Sigmoid colon (tissue), 7 donors: Measurements from ENCODE around the gene NRL. TPM values are rescaled to one million over a fixed set of nuclear protein-coding genes. Genes with fewer than 3 reads are reported as not detected.

Experiments
- DNase-seq: peaks from one replicate; pipeline ENCODE4 v3.0.0-alpha.2; 2019
- H3K27ac ChIP-seq, 4 donors: fragments of 200-600 bp; sonication (generic); one replicate each; pipeline ENCODE4 v1.5.1; 2016 to 2019; ENCODE audit warnings: mild to moderate bottlenecking in 1 of 4
- H3K27me3 ChIP-seq, 3 donors: fragments of 200-600 bp; sonication (generic); one replicate each; pipeline ENCODE4 v1.5.1; 2019; ENCODE audit warnings: mild to moderate bottlenecking in 1 of 3
- H3K36me3 ChIP-seq, 4 donors: fragments of 200-600 bp; sonication (generic); one replicate each; pipeline ENCODE4 v1.5.1; 2016 to 2019
- H3K4me1 ChIP-seq, 4 donors: fragments of 200-600 bp; sonication (generic); one replicate each; pipeline ENCODE4 v1.5.1; 2017 to 2019
- H3K4me3 ChIP-seq, 4 donors: fragments of 200-600 bp; sonication (generic); one replicate each; pipeline ENCODE4 v1.5.1; 2017 to 2019; ENCODE audit warnings: mild to moderate bottlenecking in 2 of 4, moderate library complexity in 1 of 4
- H3K9me3 ChIP-seq, 4 donors: fragments of 200-600 bp in 3 of 4; sonication (generic) in 3 of 4; one replicate each; pipeline versions ENCODE4 v1.5.1 to v1.6.1; 2013 to 2019
- CTCF ChIP-seq, 4 experiments: fragments of 450-650 bp in 3 of 4; fragments of 200-600 bp in 1 of 4; IDR thresholded peaks; one replicate each; pipeline ENCODE4 v1.5.1; 2016 to 2019; ENCODE audit warnings: antibody characterized with exemption in 4 of 4, mild to moderate bottlenecking in 3 of 4, moderate library complexity in 2 of 4
- EP300 ChIP-seq, 4 donors: sonication (generic); formaldehyde crosslinking; IDR thresholded peaks; one replicate each; pipeline ENCODE4 v1.6.1; 2017; ENCODE audit warnings: antibody characterized with exemption in 4 of 4
- POLR2A ChIP-seq, 2 donors: fragments of 450-650 bp; IDR thresholded peaks; one replicate each; pipeline ENCODE4 v1.6.1; 2016; ENCODE audit warnings: antibody characterized with exemption in 2 of 2, mild to moderate bottlenecking in 2 of 2, moderate library complexity in 2 of 2
- POLR2AphosphoS5 ChIP-seq, 4 donors: sonication (generic); formaldehyde crosslinking; IDR thresholded peaks; one replicate each; pipeline ENCODE4 v1.6.1; 2017; ENCODE audit warnings: antibody characterized with exemption in 4 of 4
- WGBS, 2 donors: extraction: QIAGEN DNeasy Blood & Tissue Kit; methylation state at CpG; one replicate each; pipeline ENCODE4 v1.1.7; 2013; 5-methylcytosine and 5-hydroxymethylcytosine counted together
- intact Hi-C: fragments of 100-400 bp; cut with DNase I; formaldehyde crosslinking; loops from one replicate; pipeline ENCODE4 v1.15.1; 2023
- polyA plus RNA-seq, 3 donors: library from polyadenylated mRNA; stranded (reverse); fragments of 200-250 nt; gene quantifications; one replicate each; pipeline ENCODE4 v1.2.3, GENCODE V29; 2013
- total RNA-seq, 4 donors: library from RNA; depleted of rRNA; stranded (reverse); fragments of >200 nt; gene quantifications; one replicate each; pipeline ENCODE4 v1.1.0, GENCODE V29; 2016
- donor health status: healthy with polysubstance abuse.
- donor health status: Bipolar disorder and iron deficiency.
- donor health status: healthy.

Gene NRL
- total and polyA plus RNA-seq, 7 donors, result 0.71 to 2.9 (median 1.8) TPM

- peak; percentile 98 for DNase-seq
- peaks cover 11 to 41% (median 26%) of the 10 kb centered on the region in 4 donors for H3K36me3 ChIP-seq
- H3K4me1 ChIP-seq, result peaks cover 0 to 49% (median 37%) of the 10 kb centered on the region in 4 donors
- no peaks in the 10 kb centered on the region for H3K9me3 ChIP-seq
- TF ChIP-seq POLR2AphosphoS5 (IDR thresholded peaks at IDR 0.05) (peak; percentile 44 to 76 (median 48)), POLR2A (IDR thresholded peaks at IDR 0.05) (peak in 1 of 2 donors; percentile 26), CTCF (IDR thresholded peaks at IDR 0.05) (no peak), EP300 (IDR thresholded peaks at IDR 0.05) (no peak)
- H3K27ac ChIP-seq, result peak within 1 kb of the TSS; percentile 92 to 96 (median 95)
- intact Hi-C loops, result loop anchor here (2.0 to 10.0 kb wide), 4 partner anchors 14 to 842 kb away; partner anchors contain the start of genes BCL2L2, GMPR2, IRF9 and NEDD8
- 0% methylated on average over 25 of the region's 25 CpGs for WGBS, 2 donors
- H3K4me3 ChIP-seq, result peak within 1 kb of the TSS; percentile 58 to 98 (median 77)
- H3K27me3 ChIP-seq, result no peaks in the 10 kb centered on the region
These were observed 31.8 kb upstream of the NRL start, which contains the start of gene PSME2 for GRCh38 chr14:24146453-24146977. Gene PSME2, minus strand, starts transcription at chr14:24146610. Its CDS starts 29 bp downstream, at chr14:24146581.

GRCh38 chr14:24145690-24146452, 31.1 kb upstream of the NRL start:
- intact Hi-C loops, result loop anchor here (2.0 to 10.0 kb wide), 4 partner anchors 15 to 841 kb away; partner anchors contain the start of genes BCL2L2, GMPR2, IRF9 and NEDD8

GRCh38 chr14:24145219-24145618, 30.5 kb upstream of the NRL start:
- Histone ChIP-seq H3K4me1 (peaks cover 0 to 59% (median 42%) of the 10 kb centered on the region in 4 donors), H3K4me3 (no peak overlapping the region), H3K9me3 (no peaks in the 10 kb centered on the region), H3K27ac (peak overlapping the region; percentile 92 to 96 (median 95)), H3K36me3 (peaks cover 3 to 28% (median 13%) of the 10 kb centered on the region in 4 donors), H3K27me3 (no peaks in the 10 kb centered on the region)
- TF ChIP-seq POLR2A (IDR thresholded peaks at IDR 0.05) (no peak), CTCF (IDR thresholded peaks at IDR 0.05) (no peak), POLR2AphosphoS5 (IDR thresholded peaks at IDR 0.05) (no peak), EP300 (IDR thresholded peaks at IDR 0.05) (no peak)
- DNase-seq, result no peak
- intact Hi-C loops, result loop anchor here (5.0 to 10.0 kb wide), 3 partner anchors 87 to 840 kb away; partner anchors contain the start of genes BCL2L2, GMPR2, NEDD8 and PPP1R3E
- WGBS, 2 donors, result 88% methylated on average over 2 of the region's 2 CpGs

More at GRCh38 chr14:24145690-24146452, 31.1 kb upstream of the NRL start:
- Histone ChIP-seq H3K27ac (peak overlapping the region; percentile 92 to 96 (median 95)), H3K4me1 (peaks cover 0 to 52% (median 37%) of the 10 kb centered on the region in 4 donors), H3K36me3 (peaks cover 4 to 34% (median 20%) of the 10 kb centered on the region in 4 donors), H3K9me3 (no peaks in the 10 kb centered on the region), H3K27me3 (no peaks in the 10 kb centered on the region), H3K4me3 (peak overlapping the region; percentile 58 to 98 (median 77))
- DNase-seq, result no peak
- TF ChIP-seq POLR2AphosphoS5 (IDR thresholded peaks at IDR 0.05), result no peak
- TF ChIP-seq CTCF (IDR thresholded peaks at IDR 0.05), result no peak
- no peak for TF ChIP-seq EP300 (IDR thresholded peaks at IDR 0.05)
- no peak for TF ChIP-seq POLR2A (IDR thresholded peaks at IDR 0.05)
- 3 to 13% methylated on average over 9 of the region's 9 CpGs for WGBS, 2 donors

GRCh38 chr14:24144451-24144850, 29.7 kb upstream of the NRL start:
- H3K4me3 ChIP-seq, result no peak overlapping the region
- H3K4me1 ChIP-seq, result peaks cover 0 to 61% (median 46%) of the 10 kb centered on the region in 4 donors
- H3K27ac ChIP-seq, result no peak overlapping the region

More at GRCh38 chr14:24144451-24144850, 29.7 kb upstream of the NRL start:
- Histone ChIP-seq H3K27me3 (no peaks in the 10 kb centered on the region), H3K36me3 (peaks cover 0 to 23% (median 6%) of the 10 kb centered on the region in 4 donors), H3K9me3 (no peaks in the 10 kb centered on the region)
- intact Hi-C loops, result loop anchor here (5.0 to 10.0 kb wide), 3 partner anchors 223 to 840 kb away; partner anchors contain the start of genes BCL2L2, NFATC4 and PPP1R3E
- no peak for DNase-seq
- WGBS, 2 donors, result 91 to 98% methylated on average over 1 of the region's 1 CpG
- no peak for TF ChIP-seq EP300 (IDR thresholded peaks at IDR 0.05)
- TF ChIP-seq POLR2A (IDR thresholded peaks at IDR 0.05), result no peak
- no peak for TF ChIP-seq POLR2AphosphoS5 (IDR thresholded peaks at IDR 0.05)
- TF ChIP-seq CTCF (IDR thresholded peaks at IDR 0.05), result no peak
